GM18951 (cell line): ENCODE data around the gene SMPD3.

Experiments
- POLR2A ChIP-seq: IDR thresholded peaks from 4 replicates; pipeline ENCODE4 v1.6.1; 2011; ENCODE audit warnings: mild to moderate bottlenecking; ENCODE audit not compliant: insufficient read length, insufficient read depth; ENCODE audit errors: extremely low read depth
- in situ Hi-C: fragments of 300-500 bp; cut with MboI; formaldehyde crosslinking; loops from one replicate; pipeline ENCODE4 v1.12.0; 2022; ENCODE audit warnings: low sequenced_read_pairs, mixed read lengths, inconsistent platforms; ENCODE audit not compliant: unreplicated experiment

SMPD3 gene

DNA sequence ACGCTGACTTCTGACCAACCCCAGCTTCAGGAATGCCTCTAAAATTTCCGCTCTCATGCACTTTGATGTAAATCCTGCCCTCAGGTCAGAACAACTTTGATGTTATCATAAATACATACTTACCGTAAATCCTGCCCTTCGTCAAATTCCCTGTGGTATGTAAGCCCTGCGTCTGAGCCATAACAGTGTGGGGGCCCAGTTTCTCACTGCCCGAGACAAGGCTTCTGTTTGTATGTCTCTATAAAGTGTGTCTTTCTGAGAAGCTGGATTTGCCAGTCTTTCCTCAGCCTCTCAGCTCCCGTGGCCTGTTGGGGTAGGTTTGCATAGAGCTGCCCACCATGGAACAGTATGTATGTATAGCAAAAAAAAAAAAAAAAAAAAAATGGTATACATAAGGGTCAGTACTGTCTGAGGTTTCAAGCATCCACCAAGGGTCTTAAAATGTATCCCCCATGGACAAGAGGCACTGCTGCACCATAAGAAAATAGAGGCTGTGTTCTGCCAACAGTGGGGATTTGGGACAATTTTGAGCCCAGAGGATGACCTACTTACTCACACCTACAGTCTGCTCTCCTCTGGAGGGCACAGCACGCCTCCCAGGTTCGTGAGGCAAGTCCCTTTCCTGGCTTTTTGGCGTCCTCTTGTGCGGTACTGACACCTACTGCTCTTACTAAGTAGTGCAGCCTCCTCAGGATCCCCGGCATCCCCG lies 120.0 kb downstream of the SMPD3 start:
- TF ChIP-seq POLR2A, result no peak
- in situ Hi-C loops, result no loop called here

DNA sequence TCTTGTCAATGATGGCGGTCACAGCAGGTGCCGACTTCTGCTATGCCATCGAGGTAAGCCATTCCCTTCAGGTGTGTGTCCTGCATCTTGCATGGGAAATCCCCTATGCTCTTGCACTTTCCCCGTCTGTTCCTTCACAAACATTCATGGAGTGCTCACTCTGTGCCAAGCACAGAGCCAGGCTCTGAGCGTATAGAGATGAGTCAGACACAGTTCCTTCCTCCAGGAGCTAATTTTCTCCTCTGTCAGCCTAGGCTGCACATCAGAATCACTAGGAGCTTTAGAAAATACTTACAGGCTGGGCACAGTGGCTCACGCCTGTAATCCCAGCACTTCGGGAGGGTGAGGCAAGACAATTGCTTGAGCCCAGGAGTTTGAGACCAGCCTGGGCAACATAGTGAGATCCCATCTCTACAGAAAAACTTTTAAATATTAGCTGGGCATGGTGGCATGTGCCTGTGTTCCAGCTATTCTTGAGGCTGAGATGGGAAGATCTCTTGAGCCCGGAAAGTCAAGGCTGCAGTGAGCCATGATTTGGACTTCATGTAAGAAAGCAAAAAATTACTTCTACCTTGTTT lies 123.4 kb downstream of the SMPD3 start:
- in situ Hi-C loops, result no loop called here
- TF ChIP-seq POLR2A, result no peak

DNA sequence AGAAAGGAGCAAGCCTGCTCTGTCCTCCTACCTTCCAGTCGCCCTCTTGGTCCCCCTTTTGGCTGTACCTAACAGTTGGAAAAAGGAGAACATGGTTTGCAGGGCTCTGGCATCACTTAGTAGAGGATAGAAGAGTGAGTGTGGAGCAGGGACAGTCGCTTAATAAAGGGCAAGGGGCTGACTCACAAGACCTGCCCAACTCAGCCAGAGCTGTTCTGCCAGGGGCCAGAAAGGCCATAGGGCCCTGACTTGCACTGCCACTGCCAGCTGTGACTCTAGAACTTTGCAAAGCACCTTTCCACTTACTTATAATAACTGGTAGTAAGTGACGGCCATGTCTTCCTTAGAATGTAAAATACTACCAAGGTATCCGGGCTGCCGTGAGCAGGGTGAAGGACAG lies 124.0 kb downstream of the SMPD3 start:
- in situ Hi-C loops, result no loop called here
- TF ChIP-seq POLR2A, result no peak

DNA sequence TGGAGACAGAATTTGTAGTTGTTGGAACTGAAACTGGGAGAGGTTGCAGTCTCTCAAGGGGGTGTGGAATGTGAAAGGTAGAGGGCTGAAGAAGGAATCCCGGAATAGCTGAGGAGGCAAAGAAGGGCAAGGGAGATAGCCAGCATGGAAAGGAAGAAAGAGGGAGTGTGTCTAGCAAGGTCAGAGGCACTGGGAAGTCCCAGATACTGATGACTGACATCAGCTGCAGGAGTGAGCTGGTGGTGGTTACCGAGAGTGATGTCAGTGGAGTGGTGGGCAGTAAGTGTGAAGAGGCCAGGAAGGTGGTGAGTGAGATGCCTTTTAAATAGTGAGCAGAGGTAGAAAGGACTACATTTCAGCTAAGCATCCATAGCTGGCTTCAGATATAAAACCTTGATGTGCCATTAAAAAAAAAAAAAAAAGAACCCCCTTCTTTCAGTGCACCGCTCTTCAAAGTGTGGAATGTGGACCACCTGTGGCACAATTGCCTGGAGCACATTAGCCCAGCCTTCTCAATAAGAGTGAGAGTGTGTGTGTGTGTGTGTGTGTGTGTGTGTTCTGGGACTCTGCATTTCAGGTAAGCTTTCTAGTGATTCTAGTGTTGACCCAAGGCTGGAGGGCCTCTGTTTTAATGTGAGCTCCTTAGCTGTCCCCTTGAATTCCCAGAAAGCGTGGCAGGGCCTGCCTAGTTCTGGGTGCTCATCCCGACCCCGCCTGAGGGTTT lies 129.0 kb downstream of the SMPD3 start:
- no peak for TF ChIP-seq POLR2A
- in situ Hi-C loops, result no loop called here

DNA sequence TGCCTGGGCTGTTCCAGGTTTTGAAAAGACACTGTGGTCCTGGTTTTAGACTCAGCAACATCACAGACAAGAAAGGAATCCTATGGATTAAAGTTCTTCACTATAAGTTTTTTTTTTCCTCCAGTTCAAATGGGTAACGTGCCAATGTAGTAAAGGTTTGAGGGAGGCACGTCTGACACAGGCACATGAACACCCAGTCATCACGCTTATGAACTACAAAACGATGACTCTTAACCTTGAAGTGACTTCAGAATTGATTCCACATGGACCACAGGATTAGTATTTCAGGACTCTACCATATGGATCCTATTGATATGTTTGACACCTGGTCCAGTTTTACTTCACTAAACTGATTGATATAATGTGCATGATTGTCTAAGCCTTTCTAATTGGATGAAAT lies 135.2 kb downstream of the SMPD3 start:
- in situ Hi-C loops, result no loop called here
- TF ChIP-seq POLR2A, result no peak

DNA sequence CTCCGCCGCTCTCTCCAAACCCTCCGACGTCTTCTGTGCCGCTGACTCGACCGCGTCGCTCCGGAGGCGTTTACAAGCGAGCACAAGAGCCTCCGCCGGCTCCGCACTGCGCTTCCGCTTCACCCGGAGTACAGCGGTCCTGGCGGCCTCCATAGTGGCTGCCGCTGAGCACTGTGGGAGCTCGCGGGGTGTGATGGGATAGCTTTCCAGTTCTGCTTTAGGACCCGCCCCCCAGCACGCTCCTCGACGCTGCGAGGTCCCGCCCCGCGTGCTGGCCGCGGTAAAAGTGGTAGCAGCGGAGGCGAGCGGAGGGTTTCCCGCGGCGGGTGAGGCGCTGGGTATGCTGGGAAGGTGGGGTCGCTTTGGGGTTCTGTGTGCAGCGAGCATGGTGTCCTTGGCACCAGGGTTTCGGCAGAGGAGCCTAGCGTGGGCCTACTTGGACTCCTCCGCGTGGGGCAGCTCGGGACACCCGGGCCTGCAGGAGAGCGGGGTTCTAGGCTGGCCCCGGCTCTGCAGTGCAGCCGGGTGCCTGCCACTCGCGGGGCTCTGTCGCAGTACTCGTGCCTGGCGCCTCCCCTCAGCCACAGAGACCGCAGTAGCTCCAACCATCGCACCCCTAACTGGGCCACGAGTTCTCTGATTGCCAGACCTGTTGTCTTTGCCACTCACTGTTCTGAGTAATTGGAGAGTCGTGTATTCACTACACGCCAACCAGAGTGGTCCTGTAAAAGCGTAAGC lies 137.4 kb downstream of the SMPD3 start, which contains the start of the genes PRMT7 and SLC7A6OS:
Gene PRMT7 (plus strand): TSS at position 246 of the 738 bp plus-strand sequence. CDS start 4,961 bp downstream, outside the sequence.
Gene SLC7A6OS (minus strand): TSS at position 173 of the 738 bp plus-strand sequence. CDS start 20 bp downstream, at position 153.
- peak; percentile 93 for TF ChIP-seq POLR2A
- in situ Hi-C loops, result no loop called here

DNA sequence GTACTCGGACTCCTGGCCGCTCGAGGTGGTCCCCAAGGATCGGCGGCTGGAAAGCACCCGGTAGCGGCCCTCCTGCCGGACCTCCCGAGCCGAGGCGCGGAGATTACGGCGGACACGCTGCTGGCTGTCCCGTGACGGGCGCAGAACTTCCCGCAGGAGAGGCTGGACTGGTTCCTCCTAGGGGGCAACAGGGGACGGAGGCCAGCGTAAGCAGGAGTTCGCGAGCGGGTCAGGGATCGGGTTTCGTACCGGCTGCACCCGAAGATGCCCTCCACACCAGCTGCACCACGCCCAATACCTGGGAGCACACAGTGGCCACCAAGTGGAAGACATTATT lies 137.9 kb downstream of the SMPD3 start:
- in situ Hi-C loops, result no loop called here

DNA sequence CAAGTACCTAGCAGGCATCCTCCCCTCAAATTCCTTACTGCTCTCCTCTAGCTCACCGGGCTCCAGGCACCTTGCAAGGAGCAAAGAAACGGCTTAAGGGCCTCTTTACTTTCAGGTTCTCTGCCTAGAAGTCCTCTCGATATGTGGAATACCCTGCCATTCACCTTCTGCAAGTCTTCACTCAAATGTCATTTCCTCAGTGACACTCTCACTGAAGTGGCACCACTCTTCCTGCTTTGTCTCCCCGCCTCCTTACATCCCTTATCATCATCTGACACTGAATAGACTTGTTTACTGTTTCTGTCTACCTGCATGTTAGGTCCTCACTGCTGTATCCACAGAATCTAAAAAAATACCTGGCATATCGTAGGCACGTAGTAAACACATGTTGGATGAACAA lies 138.5 kb downstream of the SMPD3 start:
- in situ Hi-C loops, result no loop called here
- TF ChIP-seq POLR2A, result no peak

More for the DNA sequence above, 137.9 kb downstream of the SMPD3 start:
- TF ChIP-seq POLR2A, result no peak
